NCI-H2171 treated with DMSO at 0.1 percent for 48 hours (cell line): ENCODE results near the gene KRT16.
"Not testable (repeated sequence)": the region's sequence is repeated elsewhere in the genome, so short reads cannot be mapped to it uniquely, and the experiment has no call there.

Experiments
- DNase-seq: peaks from one replicate; lab custom pipeline; 2025; lab: John Stamatoyannopoulos, UW

Gene KRT16

GRCh38 chr17:41612376-41613160, at the start of gene KRT16:
Gene KRT16 (minus strand): TSS chr17:41612767. CDS start chr17:41612688, 79 bp downstream.
- not testable (repeated sequence) for DNase-seq

DNA sequence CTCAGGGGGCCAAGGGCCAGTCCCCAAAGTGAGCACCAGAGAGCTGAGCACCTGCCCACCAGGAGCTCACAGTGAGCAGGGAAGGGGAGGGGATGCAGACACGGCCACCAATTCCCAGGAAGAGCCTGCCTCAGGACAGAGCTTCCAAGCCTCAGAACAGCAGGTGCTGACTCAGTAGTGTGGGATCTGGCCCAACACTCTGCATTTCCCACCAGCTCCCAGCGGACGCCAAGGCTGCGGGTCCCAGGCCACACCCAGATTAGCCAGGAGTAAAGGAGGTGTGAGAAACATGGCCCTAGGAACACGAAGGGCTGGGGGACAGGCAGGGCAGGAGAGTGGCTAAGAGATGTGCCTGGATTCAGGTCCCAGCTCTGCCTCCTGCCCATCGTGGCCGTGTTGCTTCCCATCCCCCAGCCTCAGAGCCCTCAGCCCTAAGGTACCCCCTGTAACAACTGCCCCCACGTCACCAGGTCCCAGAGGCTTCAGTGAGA, 47.7 kb upstream of the KRT16 start:
- DNase-seq, result no peak

- DNase-seq, result no peak
Measured at GRCh38 chr17:41659427-41660212, 47.1 kb upstream of the KRT16 start.

GRCh38 chr17:41658846-41659245, 46.3 kb upstream of the KRT16 start:
- no peak for DNase-seq

- DNase-seq, result no peak
Measured at GRCh38 chr17:41657936-41658335, 45.4 kb upstream of the KRT16 start.

DNA sequence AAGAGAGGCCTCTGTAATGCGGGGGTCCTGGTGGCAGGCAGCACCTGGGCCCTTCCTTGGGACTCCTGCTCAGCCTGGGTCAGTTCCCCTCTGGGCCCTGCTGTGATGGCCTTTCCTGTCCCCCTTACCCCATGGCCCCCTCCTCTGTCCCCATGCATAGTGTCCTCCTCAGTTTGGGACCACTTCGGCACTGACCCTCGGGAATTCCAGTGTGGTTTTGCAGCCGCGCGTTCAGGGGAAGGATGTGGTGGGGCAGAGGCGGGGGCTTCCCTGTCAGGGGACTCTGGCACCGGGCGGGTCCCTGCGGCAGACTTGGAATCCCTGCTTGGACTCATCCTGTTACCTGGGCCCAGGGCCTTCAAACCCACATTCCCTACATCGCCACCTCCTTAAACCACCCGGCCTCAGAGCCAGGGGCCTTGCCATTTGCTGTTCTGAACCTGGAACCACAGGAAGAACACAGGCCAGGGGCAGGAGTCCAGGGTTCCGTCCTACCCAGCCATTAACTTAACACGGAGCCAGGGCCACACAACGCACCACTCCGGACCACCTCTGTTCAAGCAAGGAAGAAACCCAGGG, 44.7 kb upstream of the KRT16 start:
- DNase-seq, result no peak

DNA sequence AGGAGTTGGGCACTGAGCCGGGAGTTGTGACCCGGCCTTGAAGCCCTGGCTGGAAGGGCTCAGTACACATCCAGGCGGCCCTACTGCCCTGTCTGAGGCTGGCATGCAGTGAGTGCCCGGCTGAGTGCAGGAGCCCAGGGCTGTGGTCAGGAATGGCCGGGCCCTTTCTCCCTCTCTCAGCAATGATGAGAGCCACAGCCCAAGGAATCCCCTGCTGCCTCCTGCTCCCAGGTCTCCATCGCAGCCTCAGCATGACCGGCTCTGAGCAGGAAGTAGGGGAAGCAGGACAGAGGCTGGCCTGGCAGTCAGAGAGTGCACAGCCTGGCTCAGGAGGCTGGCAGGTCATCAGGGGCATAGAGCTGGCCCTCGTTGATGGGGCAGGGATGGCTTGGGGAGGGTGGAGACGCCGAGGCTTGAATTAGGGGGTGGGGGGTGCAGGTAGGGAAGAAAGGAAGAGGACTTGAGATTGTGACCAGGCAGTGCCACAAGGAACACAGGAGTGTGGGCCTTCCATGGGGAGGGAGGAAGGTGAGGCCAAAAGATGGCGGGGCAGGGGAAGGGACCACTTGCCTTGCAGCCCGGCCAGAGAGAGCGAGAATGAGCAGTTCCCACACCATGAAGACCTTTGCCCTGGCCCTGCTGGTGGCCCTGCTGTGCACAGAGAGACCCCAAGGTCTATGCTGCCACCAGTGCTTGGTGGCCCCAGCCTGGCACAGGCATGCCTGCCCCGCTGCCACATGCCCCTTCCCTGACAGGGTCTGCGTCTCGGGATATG, 43.9 kb upstream of the KRT16 start:
- no peak for DNase-seq

- peak; percentile 93 for DNase-seq
Measured at GRCh38 chr17:41655611-41656111, 43.1 kb upstream of the KRT16 start.

DNA sequence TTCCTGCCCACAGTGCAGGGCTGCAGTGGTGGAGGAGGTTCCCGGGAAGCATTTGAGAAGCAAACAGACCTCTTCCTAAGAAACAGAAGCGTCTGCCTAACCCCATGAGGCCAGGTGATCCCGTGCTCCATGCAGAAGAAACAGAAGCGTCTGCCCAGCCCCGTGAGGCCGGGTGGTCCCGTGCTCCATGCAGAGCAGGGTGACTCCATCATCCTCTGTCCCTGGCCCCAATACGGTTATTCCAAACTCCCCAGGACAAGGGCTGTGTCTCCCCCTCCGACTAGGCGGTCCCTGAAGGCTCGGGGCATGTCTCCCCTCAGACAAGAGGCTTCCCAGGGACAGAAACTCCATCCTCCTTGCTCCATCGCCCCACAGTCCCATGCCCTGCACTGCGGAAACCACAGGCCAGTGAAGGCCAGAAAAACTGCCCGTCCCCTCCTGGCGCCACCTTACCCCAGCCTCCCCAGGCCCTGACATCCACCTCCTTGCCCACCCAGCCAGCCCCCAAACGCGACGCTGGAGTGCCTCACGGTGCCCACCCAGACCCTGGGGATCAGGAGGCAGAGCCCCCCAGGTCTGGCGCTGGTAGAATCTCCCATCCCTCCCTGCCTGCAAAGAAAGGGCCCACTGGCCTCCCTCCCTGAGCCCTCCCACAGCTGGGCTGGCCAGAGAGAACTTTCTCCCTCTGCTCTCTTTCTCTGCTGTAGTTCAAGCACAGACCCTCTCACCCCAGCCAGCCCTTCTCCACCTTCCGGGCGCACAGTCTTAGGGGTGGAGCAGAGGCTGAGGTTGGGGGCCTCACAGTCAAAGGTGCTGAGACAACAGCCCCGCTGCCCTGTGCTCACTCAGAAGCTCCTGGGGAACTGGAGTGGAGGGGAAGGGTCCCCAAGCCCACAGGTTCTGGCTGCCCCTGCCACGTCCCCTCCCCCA, 42.4 kb upstream of the KRT16 start:
- DNase-seq, result peak; percentile 34

DNA sequence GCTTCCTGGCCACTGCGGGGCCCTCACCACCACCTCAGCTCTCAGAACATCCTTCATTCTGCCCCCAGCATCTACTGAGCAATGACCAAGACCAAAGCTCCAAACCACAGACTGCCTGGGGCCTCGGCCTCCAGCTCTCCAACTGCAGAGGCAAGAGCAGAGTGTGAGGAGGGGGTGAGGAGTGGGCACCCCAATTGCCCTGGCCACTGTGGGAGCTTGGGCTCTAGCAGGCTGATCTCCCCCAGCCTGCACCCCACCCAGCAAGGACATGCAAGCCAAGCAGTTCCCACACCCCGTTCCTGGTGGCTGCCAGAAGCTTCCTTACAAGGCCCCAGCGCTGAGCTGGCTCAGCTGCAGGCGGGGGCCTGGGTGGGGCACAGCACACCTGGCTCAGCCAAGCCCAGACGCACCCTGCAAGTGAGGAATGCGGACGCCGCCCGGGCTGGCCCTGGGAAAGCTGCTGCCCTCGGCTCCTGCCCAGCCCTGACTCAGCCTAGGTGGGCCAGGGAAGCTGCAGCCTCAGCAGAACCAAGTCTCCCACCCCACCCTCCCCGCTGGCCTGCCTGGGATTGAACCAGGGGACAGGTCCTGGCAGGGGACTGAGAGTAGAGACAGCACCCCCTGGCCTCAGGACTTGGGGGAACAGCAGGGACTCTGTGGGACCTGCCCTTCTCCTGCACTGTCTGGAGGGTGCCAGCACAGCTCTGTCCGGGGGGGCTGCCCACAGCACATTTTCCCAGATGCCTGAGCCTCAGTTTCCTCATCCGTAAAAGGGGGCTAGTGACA, 41.5 kb upstream of the KRT16 start:
- peak; percentile 54 for DNase-seq

GRCh38 chr17:41653421-41653820, 40.9 kb upstream of the KRT16 start:
- no peak for DNase-seq

- DNase-seq, result no peak
Measured at GRCh38 chr17:41652461-41652970, 39.9 kb upstream of the KRT16 start.

- DNase-seq, result peak; percentile 91
Measured at GRCh38 chr17:41651625-41652460, 39.3 kb upstream of the KRT16 start.

- no peak for DNase-seq
Measured at GRCh38 chr17:41650794-41651624, 38.4 kb upstream of the KRT16 start.

DNA sequence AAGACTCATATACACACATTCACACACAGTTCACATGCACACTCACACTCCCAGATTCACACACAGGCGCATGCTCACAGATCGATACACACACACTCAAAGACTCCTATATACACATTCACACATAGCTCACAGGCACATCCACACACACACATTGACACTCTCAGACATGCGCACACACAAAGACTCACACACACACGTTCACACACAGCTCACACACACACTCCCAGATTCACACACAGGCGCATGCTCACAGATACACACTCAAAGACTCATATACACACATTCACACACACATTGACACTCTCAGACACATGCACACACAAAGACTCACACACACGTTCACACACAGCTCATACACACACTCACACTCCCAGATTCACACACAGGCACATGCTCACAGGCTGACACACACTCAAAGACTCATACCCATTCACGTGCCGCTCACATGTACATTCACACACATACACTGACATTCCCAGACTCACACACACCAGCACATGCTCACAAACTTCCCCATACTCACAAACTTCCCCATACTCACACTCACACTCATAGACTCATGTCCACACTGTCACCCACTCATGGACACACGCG, 37.5 kb upstream of the KRT16 start:
- no peak for DNase-seq

DNA sequence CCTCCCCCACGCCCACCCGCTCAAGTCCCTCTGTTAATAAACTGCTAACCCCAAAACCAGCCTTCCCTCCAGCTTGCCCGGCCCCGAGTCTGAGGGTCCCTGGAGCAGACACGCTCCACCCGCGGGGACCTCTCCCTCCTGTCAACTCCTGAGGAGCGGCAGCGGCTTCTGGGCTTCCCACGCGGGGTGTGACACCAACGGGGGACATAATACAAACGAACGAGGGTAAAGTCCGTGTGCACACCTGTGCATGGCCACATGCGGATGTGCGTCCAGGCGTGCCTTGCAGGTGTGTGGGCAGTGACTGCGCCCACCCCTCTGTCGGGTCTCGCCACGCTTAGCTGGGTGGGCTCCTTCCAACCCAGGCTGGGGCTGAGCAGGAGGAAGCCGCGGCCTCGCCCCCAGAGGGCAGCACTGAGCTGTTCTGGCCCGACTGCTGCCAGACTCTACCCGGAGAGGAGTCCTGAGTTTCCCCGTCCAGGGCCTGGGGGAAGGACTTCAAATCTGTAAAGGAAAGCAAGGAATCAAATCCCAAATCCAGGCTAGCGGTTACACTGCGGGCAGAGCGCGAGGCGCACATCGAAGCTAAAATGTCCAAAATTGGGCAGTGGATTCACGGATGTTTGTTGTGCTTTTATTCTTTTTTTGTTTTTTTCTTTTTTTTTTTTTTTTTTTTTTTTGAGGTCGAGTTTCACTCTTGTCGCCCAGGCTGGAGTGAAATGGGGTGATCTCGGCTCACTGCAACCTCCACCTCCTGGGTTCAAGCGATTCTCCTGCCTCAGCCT, 36.0 kb upstream of the KRT16 start:
- DNase-seq, result peak; percentile 78
